A549 (cell line): ENCODE results near the gene KRT14. TPM values are rescaled to one million over a fixed set of nuclear protein-coding genes. Genes with fewer than 3 reads are reported as not detected.

ENCODE experiments used
- ATAC-seq, 2 experiments: fragments of 200-7000 bp in 1 of 2; fragments of >200 bp in 1 of 2; cut with Nextera tagmentation in 1 of 2; cut with Tn5 transposase in 1 of 2; 3 replicates each; pipeline versions ENCODE4 v1.8.0 to v1.9.1; 2018 to 2020; ENCODE audit warnings: mild to moderate bottlenecking in 1 of 2, moderate library complexity in 1 of 2
- CTCF ChIA-PET: fragments of 300-600 bp; sonication (Branson Sonifier 250); formaldehyde crosslinking; extraction: SDS; loops from one replicate; lab custom pipeline; 2021; ENCODE audit warnings: antibody characterized with exemption, inconsistent platforms; lab: Yijun Ruan, JAX
- POLR2A ChIA-PET: fragments of 350-600 bp; formaldehyde crosslinking; extraction: SDS; loops from one replicate; lab custom pipeline; 2021; ENCODE audit warnings: antibody characterized with exemption, inconsistent platforms; lab: Yijun Ruan, JAX
- DNase-seq, 2 experiments: peaks; one replicate each; pipeline versions ENCODE4 v3.0.0 to v3.0.0-alpha.2; 2011 to 2016; ENCODE audit warnings: low read depth in 1 of 2, low spot score in 1 of 2
- FAIRE-seq: peaks from 2 replicates; lab custom pipeline; 2011; peaks lifted over from hg19 to GRCh38; lab: Jason Lieb, UNC
- H3K27ac ChIP-seq, 2 experiments: fragments of >200 bp; sonication (Bioruptor Twin); formaldehyde crosslinking; 3 replicates each; pipeline ENCODE4 v1.5.1; 2016 to 2017
- H3K4me1 ChIP-seq: fragments of >200 bp; sonication (Bioruptor Twin); formaldehyde crosslinking; 3 replicates; pipeline ENCODE4 v1.6.1; 2016
- H3K4me2 ChIP-seq: fragments of >200 bp; sonication (Bioruptor Twin); formaldehyde crosslinking; 3 replicates; pipeline ENCODE4 v1.6.1; 2016
- H3K4me3 ChIP-seq: fragments of >200 bp; sonication (Bioruptor Twin); formaldehyde crosslinking; 3 replicates; pipeline ENCODE4 v1.5.1; 2016
- H3K9me3 ChIP-seq: fragments of >200 bp; sonication (Bioruptor Twin); formaldehyde crosslinking; 3 replicates; pipeline ENCODE4 v1.6.1; 2016
- BHLHE40 ChIP-seq: IDR thresholded peaks from 2 replicates; pipeline ENCODE4 v1.6.1; 2012; ENCODE audit warnings: low read depth, low read length, inconsistent platforms
- CBX2 ChIP-seq: fragments of 200-600 bp; sonication (generic); IDR thresholded peaks from 2 replicates; pipeline ENCODE4 v1.6.1; 2016; ENCODE audit warnings: low read depth, mild to moderate bottlenecking, borderline replicate concordance
- E2F6 ChIP-seq: IDR thresholded peaks from 2 replicates; pipeline ENCODE4 v1.6.1; 2012; ENCODE audit warnings: low read depth, borderline replicate concordance
- ELK1 ChIP-seq: fragments of 150-350 bp; IDR thresholded peaks from 2 replicates; pipeline ENCODE4 v1.6.1; 2014; ENCODE audit warnings: low read depth, mild to moderate bottlenecking, low read length
- EP300 ChIP-seq, 2 experiments: fragments of >200 bp; sonication (Bioruptor Twin); formaldehyde crosslinking; IDR thresholded peaks; 2 replicates in 1 of 2; 3 replicates in 1 of 2; pipeline ENCODE4 v1.6.1; 2016 to 2017
- FOSL2 ChIP-seq, 2 experiments: fragments of 450-650 bp in 1 of 2; fragments of >200 bp in 1 of 2; sonication (Bioruptor Twin) in 1 of 2; formaldehyde crosslinking; IDR thresholded peaks; 2 replicates each; pipeline versions ENCODE4 v1.5.0 to v1.6.1; 2016 to 2020; ENCODE audit warnings: mild to moderate bottlenecking in 1 of 2, moderate library complexity in 1 of 2
- FOXS1 ChIP-seq: fragments of 250-450 bp; sonication (Bioruptor Pico); IDR thresholded peaks from 2 replicates; pipeline ENCODE4 v1.5.0; 2020; ENCODE audit warnings: mild to moderate bottlenecking, moderate library complexity
- GATA3 ChIP-seq: IDR thresholded peaks from 2 replicates; pipeline ENCODE4 v1.6.1; 2012; ENCODE audit warnings: borderline replicate concordance
- HDAC2 ChIP-seq: fragments of 200-600 bp; sonication (generic); IDR thresholded peaks from 2 replicates; pipeline ENCODE4 v1.6.1; 2016
- HOXB13 ChIP-seq: fragments of 250-450 bp; sonication (Bioruptor Pico); IDR thresholded peaks from 2 replicates; pipeline ENCODE4 v1.5.0; 2020; ENCODE audit warnings: low read depth, mild to moderate bottlenecking, moderate library complexity
- JUN ChIP-seq, 2 experiments: fragments of >200 bp; sonication (Bioruptor Twin); formaldehyde crosslinking; IDR thresholded peaks; 2 replicates in 1 of 2; 3 replicates in 1 of 2; pipeline ENCODE4 v1.6.1; 2016 to 2017
- JUNB ChIP-seq: fragments of >200 bp; sonication (Bioruptor Twin); formaldehyde crosslinking; IDR thresholded peaks from 2 replicates; pipeline ENCODE4 v1.6.1; 2016
- KDM1A ChIP-seq: fragments of 200-600 bp; sonication (generic); IDR thresholded peaks from 2 replicates; pipeline ENCODE4 v1.6.1; 2016; ENCODE audit warnings: low read depth, mild to moderate bottlenecking
- KDM5A ChIP-seq: fragments of 200-600 bp; sonication (generic); IDR thresholded peaks from 2 replicates; pipeline ENCODE4 v1.6.1; 2016; ENCODE audit warnings: antibody characterized with exemption, mild to moderate bottlenecking
- MAFK ChIP-seq: fragments of 450-650 bp; IDR thresholded peaks from 2 replicates; pipeline ENCODE4 v1.6.1; 2014; ENCODE audit not compliant: partially characterized antibody
- MAX ChIP-seq: IDR thresholded peaks from 2 replicates; pipeline ENCODE4 v1.6.1; 2012
- NR3C1 ChIP-seq: fragments of >200 bp; sonication (Bioruptor Twin); formaldehyde crosslinking; IDR thresholded peaks from 3 replicates; pipeline ENCODE4 v1.6.1; 2017
- PHF8 ChIP-seq: fragments of 200-600 bp; sonication (generic); IDR thresholded peaks from 2 replicates; pipeline ENCODE4 v1.6.1; 2016; ENCODE audit warnings: low read depth, mild to moderate bottlenecking, antibody characterized with exemption, moderate library complexity, borderline replicate concordance
- POLR2A ChIP-seq: IDR thresholded peaks from 2 replicates; pipeline ENCODE4 v1.6.1; 2012; ENCODE audit warnings: mild to moderate bottlenecking, low read length
- POLR2AphosphoS2 ChIP-seq: conservative IDR thresholded peaks from 2 replicates; pipeline ENCODE4 v1.6.1; 2012; ENCODE audit warnings: low read length, improper control_type of control experiment, inconsistent platforms
- RARB ChIP-seq: fragments of 250-450 bp; sonication (Bioruptor Pico); IDR thresholded peaks from 2 replicates; pipeline ENCODE4 v1.8.0; 2021; ENCODE audit warnings: mild to moderate bottlenecking, moderate library complexity
- RCOR1 ChIP-seq: fragments of 150-350 bp; IDR thresholded peaks from 2 replicates; pipeline ENCODE4 v1.6.1; 2014; ENCODE audit warnings: antibody characterized with exemption, low read length, low read depth
- RFX5 ChIP-seq: fragments of 450-650 bp; IDR thresholded peaks from 2 replicates; pipeline ENCODE4 v1.7.1; 2014; ENCODE audit warnings: antibody characterized with exemption, mild to moderate bottlenecking, moderate library complexity
- RNF2 ChIP-seq: fragments of 200-600 bp; sonication (generic); IDR thresholded peaks from 2 replicates; pipeline ENCODE4 v1.6.1; 2016; ENCODE audit warnings: low read depth, mild to moderate bottlenecking, antibody characterized with exemption, moderate library complexity, borderline replicate concordance
- SMC3 ChIP-seq: fragments of >200 bp; sonication (Bioruptor Twin); formaldehyde crosslinking; IDR thresholded peaks from 3 replicates; pipeline ENCODE4 v1.6.1; 2018; ENCODE audit warnings: inconsistent platforms
- SREBF2 ChIP-seq: fragments of 450-650 bp; IDR thresholded peaks from 2 replicates; pipeline ENCODE4 v1.6.1; 2014; ENCODE audit warnings: mild to moderate bottlenecking, moderate library complexity
- TFCP2L1 ChIP-seq: fragments of 250-450 bp; sonication (Bioruptor Pico); IDR thresholded peaks from 2 replicates; pipeline ENCODE4 v1.5.0; 2021; ENCODE audit warnings: mild to moderate bottlenecking
- USF2 ChIP-seq: fragments of 450-650 bp; IDR thresholded peaks from 2 replicates; pipeline ENCODE4 v1.6.1; 2014; ENCODE audit warnings: antibody characterized with exemption
- ZNF302 ChIP-seq: fragments of 250-450 bp; sonication (Bioruptor Pico); IDR thresholded peaks from 2 replicates; pipeline ENCODE4 v1.9.0; 2021; ENCODE audit warnings: inconsistent platforms, mild to moderate bottlenecking, moderate library complexity
- WGBS: methylation state at CpG from one replicate; pipeline ENCODE4 v1.1.6; 2017; ENCODE audit errors: missing lambda C conversion rate; 5-methylcytosine and 5-hydroxymethylcytosine counted together
- polyA minus RNA-seq: library from RNA; depleted of rRNA, polyadenylated mRNA; stranded (reverse); fragments of >200 nt; gene quantifications from 2 replicates; pipeline ENCODE4 v1.2.3, GENCODE V29; 2011; rRNA and poly(A)+ RNA removed
- polyA plus RNA-seq, 4 experiments: library from polyadenylated mRNA; depleted of rRNA in 3 of 4; stranded (reverse); fragments of >200 nt; fragmentation: RNase III in 1 of 4; extraction: RNeasy Plus Mini Kit Qiagen cat#74134 plus additional on column Dnase treatment in 1 of 4; gene quantifications; 2 replicates in 3 of 4; 3 replicates in 1 of 4; pipeline ENCODE4 v1.2.3, GENCODE V29; 2011 to 2017

Gene KRT14
- polyA plus RNA-seq (2011; rRNA removed), result 0.04 TPM in 1 of 2 replicates, not detected in the other
- 0.05 and 0.08 TPM in 2 replicates for polyA plus RNA-seq (2012; cell fraction: cytosol; rRNA removed)
- polyA plus RNA-seq (2012; cell fraction: nucleus; rRNA removed), result 0.17 and 0.31 TPM in 2 replicates
- polyA plus RNA-seq (2017; fragmentation: RNase III; extraction: RNeasy Plus Mini Kit Qiagen cat#74134 plus additional on column Dnase treatment), result 0.07 to 0.10 TPM (median 0.09 TPM) in 3 replicates
- polyA minus RNA-seq, result 0.21 TPM in 1 of 2 replicates, not detected in the other

GRCh38 chr17:41586863-41587495 lies at the start of gene KRT14:
Gene KRT14, minus strand, starts transcription at chr17:41586895. Its CDS starts 61 bp downstream, at chr17:41586834.
- ATAC-seq, result no peak
- 60% methylated on average over 15 of the region's 15 CpGs for WGBS
- ChIA-PET CTCF (interaction anchor here (1.0 to 7.4 kb wide), 5 partner anchors 8 to 76 kb away, joined by 3 to 54 read pairs (median 5); no protein-coding TSS in a partner anchor), POLR2A (no interaction called here)
- H3K4me3 ChIP-seq, result no peak within 1 kb of the TSS
- no peak for FAIRE-seq
- no peaks in the 10 kb centered on the region for H3K4me1 ChIP-seq
- DNase-seq, result no peak
- H3K9me3 ChIP-seq, result no peaks in the 10 kb centered on the region
- no peak for TF ChIP-seq POLR2AphosphoS2
- no peak for TF ChIP-seq FOXS1 (CRISPR knock-in tag)
- TF ChIP-seq GATA3, result no peak
- no peak for TF ChIP-seq CBX2
- no peak for TF ChIP-seq USF2
- no peak for TF ChIP-seq E2F6
- TF ChIP-seq JUNB, result no peak
- H3K27ac ChIP-seq, result no peak within 1 kb of the TSS
- no peak within 1 kb of the TSS for H3K4me2 ChIP-seq

- POLR2A ChIA-PET, result no interaction called here
- Histone ChIP-seq H3K4me2 (no peak overlapping the region), H3K27ac (no peak overlapping the region), H3K9me3 (no peaks in the 10 kb centered on the region), H3K4me3 (no peak overlapping the region), H3K4me1 (no peaks in the 10 kb centered on the region)
- DNase-seq, result no peak
- TF ChIP-seq NR3C1 (no peak), SREBF2 (no peak), FOSL2 (IDR thresholded peaks at IDR 0.05) (no peak), FOSL2 (CRISPR knock-in tag; IDR thresholded peaks at IDR 0.05) (no peak), ZNF302 (CRISPR knock-in tag) (no peak), KDM5A (no peak), BHLHE40 (no peak), MAFK (no peak), PHF8 (no peak), SMC3 (no peak), RFX5 (no peak)
- peak; percentile 27 to 47; a peak in 3 of 6 replicates for ATAC-seq
- WGBS, result 82% methylated on average over 28 of the region's 28 CpGs
- FAIRE-seq, result no peak
- CTCF ChIA-PET, result interaction anchor here (0.6 to 4.5 kb wide), 10 partner anchors 13 to 778 kb away, joined by 3 to 37 read pairs (median 5); no protein-coding TSS in a partner anchor
Measured at GRCh38 chr17:41635121-41636097, 48.7 kb upstream of the KRT14 start.

GRCh38 chr17:41634639-41635038 lies 47.9 kb upstream of the KRT14 start:
- no peak overlapping the region for H3K4me3 ChIP-seq
- FAIRE-seq (no peak), ATAC-seq (peak; percentile 15 to 44; a peak in 3 of 6 replicates), DNase-seq (no peak)
- WGBS, result 69% methylated on average over 6 of the region's 7 CpGs
- no peaks in the 10 kb centered on the region for H3K4me1 ChIP-seq
- no peak overlapping the region for H3K4me2 ChIP-seq
- no peak for TF ChIP-seq RCOR1
- TF ChIP-seq FOXS1 (CRISPR knock-in tag), result no peak
- no peak for TF ChIP-seq RNF2
- no peak for TF ChIP-seq EP300 (IDR thresholded peaks at IDR 0.05)
- TF ChIP-seq TFCP2L1 (CRISPR knock-in tag), result no peak
- TF ChIP-seq RFX5, result no peak
- no peak for TF ChIP-seq SREBF2
- no peak for TF ChIP-seq RARB (CRISPR knock-in tag)
- TF ChIP-seq MAX, result no peak
- no peak for TF ChIP-seq KDM1A
- no peak for TF ChIP-seq HDAC2
- no peak for TF ChIP-seq FOSL2 (IDR thresholded peaks at IDR 0.05)
- no peak for TF ChIP-seq FOSL2 (CRISPR knock-in tag; IDR thresholded peaks at IDR 0.05)
- TF ChIP-seq HOXB13 (CRISPR knock-in tag), result no peak
- TF ChIP-seq ELK1, result no peak
- no peak for TF ChIP-seq POLR2A
- no peak for TF ChIP-seq NR3C1
- TF ChIP-seq GATA3, result no peak
- no peak for TF ChIP-seq JUN (IDR thresholded peaks at IDR 0.05)
- ChIA-PET POLR2A (no interaction called here), CTCF (interaction anchor here (0.6 to 4.5 kb wide), 6 partner anchors 13 to 1004 kb away, joined by 3 to 37 read pairs (median 4); no protein-coding TSS in a partner anchor)
- H3K27ac ChIP-seq, result no peak overlapping the region
- H3K9me3 ChIP-seq, result no peaks in the 10 kb centered on the region
